HG03432 (cell line): Measurements from ENCODE around the gene INO80B.
"Not testable (repeated sequence)": the region's sequence is repeated elsewhere in the genome, so short reads cannot be mapped to it uniquely, and the experiment has no call there.

Experiments used
- ATAC-seq: cut with Tn5 transposase; IDR thresholded peaks from one replicate; pipeline ENCODE4 v1.9.1; 2021; ENCODE audit warnings: mild to moderate bottlenecking, moderate library complexity; ENCODE audit not compliant: unreplicated experiment

Gene INO80B

GRCh38 chr2:74425523-74425922 lies 29.4 kb upstream of the INO80B start:
- ATAC-seq, result no peak

GRCh38 chr2:74426181-74426758 lies 28.6 kb upstream of the INO80B start:
- ATAC-seq, result no peak

DNA sequence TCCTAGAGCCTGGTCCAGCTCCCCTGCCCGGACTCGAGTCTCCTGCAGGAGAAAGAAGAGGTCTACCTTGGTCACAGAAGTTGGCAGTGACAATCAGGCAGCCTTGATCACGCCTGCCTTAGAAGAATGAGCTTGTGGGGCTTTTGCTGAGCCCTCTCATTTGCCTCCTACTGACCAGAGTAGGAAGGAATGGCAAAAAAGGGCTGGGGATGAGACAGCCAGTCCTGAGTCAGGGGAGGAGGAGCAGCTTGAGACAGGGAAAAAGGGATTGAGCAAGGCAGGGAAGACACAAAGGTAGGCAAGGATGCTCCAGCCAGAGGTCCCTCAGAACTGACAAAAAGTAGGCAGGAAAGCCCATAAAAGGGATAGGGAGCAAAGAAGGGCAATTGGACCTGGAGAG lies 27.3 kb upstream of the INO80B start:
- no peak for ATAC-seq

DNA sequence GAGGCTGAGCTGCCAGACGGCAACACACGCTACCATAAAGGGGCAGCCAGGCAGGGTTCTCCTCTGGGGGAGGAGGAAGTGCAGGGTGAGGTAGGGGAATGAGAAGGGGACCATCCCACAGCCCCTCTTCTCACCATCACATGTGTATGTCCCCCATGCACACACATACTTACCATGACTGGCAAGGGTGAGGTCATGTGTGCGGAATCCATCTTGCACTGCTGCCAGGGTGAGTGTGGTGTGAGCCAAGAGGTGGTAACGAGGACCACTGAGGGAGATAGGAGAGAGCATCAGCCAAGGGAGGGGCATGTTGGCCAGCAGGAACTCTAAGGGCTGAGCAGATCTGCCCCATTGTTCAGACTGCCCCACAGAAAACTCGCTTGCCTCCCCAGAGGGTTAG lies 26.2 kb upstream of the INO80B start:
- ATAC-seq, result no peak

- no peak for ATAC-seq
These were observed 25.1 kb upstream of the INO80B start for GRCh38 chr2:74429487-74430451.

DNA sequence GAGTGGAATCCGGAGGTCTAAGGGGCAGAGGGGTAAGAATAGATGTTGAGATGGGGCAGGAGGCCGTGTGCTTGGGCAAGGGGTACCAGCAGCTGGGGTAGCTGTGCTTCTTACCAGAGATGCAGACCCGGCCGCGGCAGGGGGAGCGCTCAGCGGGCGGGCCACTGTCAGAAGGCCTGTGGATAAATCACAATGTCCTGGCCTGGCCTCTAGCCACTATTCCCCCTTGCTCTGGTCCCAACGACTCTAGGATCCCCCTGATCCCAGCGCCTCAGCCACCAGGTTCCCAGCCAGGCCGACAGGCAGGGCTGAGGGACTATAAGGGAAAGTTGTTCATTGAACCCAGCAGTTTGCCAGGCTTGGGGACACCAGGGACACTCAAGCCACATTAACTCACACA lies 24.4 kb upstream of the INO80B start:
- ATAC-seq, result no peak

DNA sequence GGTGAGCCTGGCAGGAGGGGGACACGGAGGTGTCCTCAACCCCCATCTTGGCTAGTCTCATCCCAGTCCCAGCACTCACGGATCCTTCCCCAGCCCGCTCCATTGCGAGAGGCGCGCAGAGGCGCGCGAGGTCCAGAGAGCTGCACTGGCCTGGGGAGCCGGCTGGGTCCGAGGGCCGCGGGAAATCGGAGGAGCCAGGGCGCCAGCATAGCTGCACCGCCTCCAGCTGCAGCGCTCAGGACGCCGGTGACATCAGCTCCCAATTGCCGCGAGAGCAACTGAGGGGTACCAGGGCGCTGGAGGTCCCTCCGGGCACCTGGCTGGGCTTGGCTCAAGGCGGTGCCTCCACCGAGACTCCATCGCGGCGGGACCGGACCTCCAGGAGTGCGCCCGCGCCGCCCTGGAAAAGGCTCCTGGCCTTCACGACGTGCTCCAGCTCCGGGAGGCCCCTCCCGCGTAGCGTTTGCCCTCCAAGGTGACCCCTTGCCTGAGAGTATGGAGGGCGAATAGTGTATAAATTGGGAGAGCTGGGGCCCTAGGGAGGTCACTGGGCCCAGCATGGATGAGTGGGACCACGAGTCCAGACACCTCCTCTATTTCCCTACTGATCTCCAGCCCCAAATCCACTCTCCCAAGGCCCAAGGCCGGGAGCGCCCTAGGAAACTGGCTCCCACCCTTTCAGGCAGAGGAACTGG lies 18.6 kb upstream of the INO80B start:
- no peak for ATAC-seq

DNA sequence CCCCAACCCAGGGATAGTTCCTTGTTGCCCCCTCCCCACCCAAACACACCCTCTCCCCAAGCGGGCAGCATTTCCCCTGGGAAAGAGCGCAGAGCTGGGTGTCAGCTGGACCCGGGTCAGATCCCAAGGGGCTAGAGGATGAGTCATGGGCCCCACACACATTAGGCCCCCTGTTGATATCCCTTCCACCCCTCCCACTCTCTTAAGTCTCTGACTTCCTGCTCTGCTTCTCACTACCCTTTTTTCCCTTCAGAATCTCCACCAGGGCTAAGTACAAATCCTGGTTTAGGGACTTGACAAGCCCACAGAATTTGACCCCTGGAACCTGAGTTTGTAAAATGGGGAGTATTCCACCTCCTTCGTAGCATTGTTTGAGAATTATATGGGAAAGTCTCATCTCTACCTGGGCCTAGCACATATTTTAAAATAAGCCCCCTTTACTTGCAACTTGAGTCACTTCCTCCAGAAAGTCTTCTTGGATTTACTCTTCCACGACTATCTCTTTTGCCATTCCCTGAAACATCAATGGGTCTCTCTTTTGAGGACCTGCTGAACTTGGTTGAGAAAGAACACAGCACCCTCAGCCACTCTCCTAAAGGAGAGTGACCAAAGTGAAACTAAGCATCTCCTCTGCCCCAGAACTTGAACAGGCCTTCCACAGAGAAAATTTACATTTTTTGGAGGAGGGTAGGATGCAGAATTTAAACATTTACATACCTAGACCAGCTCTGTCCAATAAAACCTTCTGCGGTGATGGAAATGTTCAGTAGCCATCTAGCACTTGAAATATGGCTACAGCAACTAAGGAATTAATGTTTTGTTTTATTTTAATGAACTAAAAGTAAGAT lies 17.8 kb upstream of the INO80B start:
- no peak for ATAC-seq

DNA sequence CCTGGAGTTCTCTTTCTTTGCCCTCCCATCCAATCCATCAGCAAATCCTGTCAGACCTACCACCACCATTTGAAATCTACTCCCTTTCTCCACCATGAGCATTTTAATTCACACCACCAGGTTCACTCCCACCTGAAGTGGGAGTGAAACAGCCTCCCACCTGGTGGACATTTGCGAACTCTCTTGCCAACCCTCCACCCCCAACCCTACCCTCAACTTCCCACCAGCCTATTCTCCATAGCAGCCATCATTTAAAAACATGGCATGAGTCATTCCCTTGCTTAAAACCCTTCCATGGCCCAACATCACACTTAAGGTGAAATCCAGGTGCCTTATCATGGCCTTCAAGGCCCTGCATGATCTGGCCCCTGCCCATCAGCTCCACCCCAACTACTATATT lies 16.6 kb upstream of the INO80B start:
- no peak for ATAC-seq

GRCh38 chr2:74439373-74439772 lies 15.5 kb upstream of the INO80B start:
- no peak for ATAC-seq

GRCh38 chr2:74439803-74440377 lies 15.0 kb upstream of the INO80B start:
- ATAC-seq, result no peak

DNA sequence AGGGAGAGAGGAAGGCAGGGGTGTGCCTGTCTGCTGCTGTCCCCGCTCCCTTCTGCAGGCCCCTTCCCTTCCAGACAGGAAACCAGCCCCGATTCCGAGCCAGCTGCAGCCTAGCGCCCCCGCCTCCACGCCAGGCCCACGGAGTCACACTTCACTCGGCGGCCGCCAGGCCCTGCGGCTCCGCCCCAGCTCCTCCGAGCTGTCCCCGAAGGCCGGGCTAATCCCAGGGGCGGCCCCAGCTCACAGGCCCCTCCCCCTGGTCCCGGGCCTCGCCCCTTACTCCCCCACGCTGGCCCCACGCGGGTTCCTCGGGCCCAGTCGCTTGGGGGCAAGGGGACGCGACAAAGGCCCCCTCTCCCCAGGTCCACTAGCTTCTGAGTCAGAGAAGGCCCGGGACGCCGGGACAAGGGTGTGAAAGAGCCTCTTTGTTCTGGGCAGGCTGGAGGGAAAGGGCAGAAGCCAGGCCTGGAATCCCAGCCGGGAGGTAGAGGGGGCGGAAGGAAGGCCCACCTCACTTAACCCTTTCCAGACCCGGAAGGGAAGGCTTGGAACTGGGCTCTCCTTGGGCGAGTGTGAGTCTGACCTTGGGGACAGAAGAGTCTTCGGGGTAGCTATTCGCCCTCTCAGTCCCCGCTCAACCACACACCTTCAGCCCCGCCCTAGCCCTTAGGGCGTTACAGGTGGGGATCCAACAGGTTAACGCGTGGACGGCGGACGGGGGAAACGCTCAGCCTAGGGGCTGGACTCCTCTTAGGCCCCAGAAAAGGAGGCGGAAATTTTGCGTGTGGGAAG lies 14.3 kb upstream of the INO80B start:
- peak; percentile 91 for ATAC-seq

GRCh38 chr2:74441170-74441689 lies 13.7 kb upstream of the INO80B start:
- peak; percentile 32 for ATAC-seq

- peak; percentile 29 for ATAC-seq
These were observed 13.0 kb upstream of the INO80B start, which contains the start of gene RTKN for GRCh38 chr2:74441690-74442482. Gene RTKN (minus strand): TSS chr2:74441937. CDS start chr2:74441816, 121 bp downstream.

DNA sequence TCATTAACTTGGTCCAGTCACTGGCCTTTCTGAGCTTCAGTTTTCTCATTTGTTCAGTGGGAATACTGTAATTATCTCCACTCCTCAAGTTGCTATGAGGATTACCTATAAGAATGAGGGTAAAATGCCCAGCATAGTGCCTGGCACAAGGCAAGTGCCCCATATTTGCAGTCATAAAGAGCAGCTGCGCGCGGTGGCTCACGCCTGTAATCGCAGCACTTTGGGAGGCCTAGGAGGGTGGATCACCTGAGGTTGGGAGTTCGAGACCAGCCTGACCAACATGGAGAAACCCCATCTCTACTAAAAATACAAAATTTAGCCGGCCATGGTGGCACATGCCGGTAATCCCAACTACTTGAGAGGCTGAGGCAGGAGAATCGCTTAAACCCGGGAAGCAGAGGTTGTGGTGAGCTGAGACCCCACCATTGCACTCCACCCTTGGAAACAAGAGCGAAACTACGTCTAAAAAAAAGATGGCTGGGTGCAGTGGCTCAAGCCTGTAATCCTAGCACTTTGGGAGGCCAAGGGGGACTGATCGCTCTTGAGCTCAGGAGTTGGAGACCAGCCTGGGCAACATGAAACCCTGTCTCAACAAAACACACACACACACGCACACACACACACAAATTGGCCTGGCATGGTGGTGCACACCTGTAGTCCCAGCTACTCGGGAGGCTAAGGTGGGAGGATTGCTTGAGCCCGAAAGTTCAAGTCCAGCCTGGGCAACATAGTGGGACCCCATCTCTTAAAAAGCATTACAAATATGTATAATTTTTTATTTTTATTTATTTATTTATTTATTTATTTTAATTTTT lies 12.2 kb upstream of the INO80B start:
- not testable (repeated sequence) for ATAC-seq

GRCh38 chr2:74444498-74445318 lies 10.2 kb upstream of the INO80B start:
- no peak for ATAC-seq
